HCT116 (cell line): ENCODE data around the gene TDG. TPM values are rescaled to one million over a fixed set of nuclear protein-coding genes. Genes with fewer than 3 reads are reported as not detected.

Experiments
- ATAC-seq: fragments of 200-7000 bp; cut with Tn5 transposase; 2 replicates; pipeline ENCODE4 v1.9.1; 2020; ENCODE audit warnings: mild to moderate bottlenecking, moderate library complexity
- BruUV-seq: library from RNA; stranded (reverse); fragments of 400-500 nt; replicated peaks from 2 replicates; lab custom pipeline; 2021; lab: Mats Ljungman, UMichigan
- CTCF ChIA-PET: fragments of 300-600 bp; sonication (Branson Sonifier 250); formaldehyde crosslinking; loops from one replicate; lab custom pipeline; 2021; ENCODE audit warnings: antibody characterized with exemption; lab: Charles Lee
- POLR2A ChIA-PET: fragments of 300-600, 350-600 bp; sonication (Branson Sonifier 250); formaldehyde crosslinking; loops from one replicate; lab custom pipeline; 2021; ENCODE audit warnings: antibody characterized with exemption; lab: Charles Lee
- RAD21 ChIA-PET, 2 experiments: fragments of 300-600 bp; sonication (Branson Sonifier 250); formaldehyde crosslinking; loops; one replicate each; lab custom pipeline; 2023; ENCODE audit warnings: low total read pairs in 2 of 2; ENCODE audit not compliant: uncharacterized antibody in 2 of 2, unreplicated experiment in 2 of 2, low non-redundant PET in 1 of 2; lab: Charles Lee
- DNase-seq: peaks from one replicate; pipeline ENCODE4 v3.0.0-alpha.2; 2010; ENCODE audit warnings: low read depth, low spot score
- H2AFZ ChIP-seq: fragments of 200-600 bp; shearing (Covaris generic), sonication (generic); 2 replicates; pipeline ENCODE4 v1.6.1; 2017; ENCODE audit warnings: low read depth, mixed run types, mixed read lengths, antibody characterized with exemption, low read length; ENCODE audit not compliant: poor library complexity, severe bottlenecking
- H3K27ac ChIP-seq: 2 replicates; pipeline ENCODE4 v1.5.1; 2012; ENCODE audit warnings: low read depth, low read length
- H3K27me3 ChIP-seq: fragments of 200-600 bp; sonication (generic); 2 replicates; pipeline ENCODE4 v1.6.1; 2016; ENCODE audit warnings: mixed run types, low read length, mixed read lengths; ENCODE audit not compliant: insufficient read depth
- H3K36me3 ChIP-seq, 2 experiments: fragments of 200-500 bp in 1 of 2; fragments of 200-600 bp in 1 of 2; sonication (Bioruptor generic) in 1 of 2; sonication (generic) in 1 of 2; 2 replicates each; pipeline versions ENCODE4 v1.5.1 to v1.6.1; 2014 to 2016; ENCODE audit warnings: low read length in 2 of 2, inconsistent platforms in 1 of 2, mixed read lengths in 1 of 2, mixed run types in 1 of 2; ENCODE audit not compliant: insufficient read depth in 2 of 2, control insufficient read depth in 1 of 2
- H3K4me1 ChIP-seq, 2 experiments: fragments of 200-600 bp in 1 of 2; sonication (generic) in 1 of 2; 2 replicates each; pipeline versions ENCODE4 v1.5.1 to v1.6.1; 2012 to 2017; ENCODE audit warnings: low read length in 2 of 2, inconsistent platforms in 1 of 2, mild to moderate bottlenecking in 1 of 2, mixed read lengths in 1 of 2, mixed run types in 1 of 2, moderate library complexity in 1 of 2; ENCODE audit not compliant: insufficient read depth in 2 of 2, control insufficient read depth in 1 of 2
- H3K4me2 ChIP-seq: fragments of 200-600 bp; sonication (generic); 2 replicates; pipeline ENCODE4 v1.6.1; 2017; ENCODE audit warnings: mixed run types, low read length, mixed read lengths
- H3K4me3 ChIP-seq, 2 experiments: fragments of 200-600 bp in 1 of 2; sonication (generic) in 1 of 2; replicated peaks in 1 of 2; 2 replicates each; pipeline ENCODE4 v1.5.1; 2011 to 2016; ENCODE audit warnings: low read length in 2 of 2, control low read depth in 1 of 2, low read depth in 1 of 2, mild to moderate bottlenecking in 1 of 2, mixed read lengths in 1 of 2, mixed run types in 1 of 2
- H3K79me2 ChIP-seq: fragments of 200-600 bp; sonication (generic); 2 replicates; pipeline ENCODE4 v1.6.1; 2017; ENCODE audit warnings: mild to moderate bottlenecking, mixed run types, low read length, moderate library complexity, mixed read lengths; ENCODE audit not compliant: insufficient read depth
- H3K9ac ChIP-seq: fragments of 200-600 bp; sonication (generic); 2 replicates; pipeline ENCODE4 v1.6.1; 2016; ENCODE audit warnings: low read length, mixed read lengths
- H3K9me2 ChIP-seq: fragments of 200-600 bp; sonication (generic), shearing (Covaris generic); 2 replicates; pipeline ENCODE4 v1.6.1; 2017; ENCODE audit warnings: mixed run types, mild to moderate bottlenecking, moderate library complexity; ENCODE audit not compliant: insufficient read depth
- H3K9me3 ChIP-seq, 2 experiments: fragments of 200-500 bp in 1 of 2; fragments of 200-600 bp in 1 of 2; sonication (Bioruptor generic) in 1 of 2; sonication (generic) in 1 of 2; 2 replicates each; pipeline ENCODE4 v1.6.1; 2014 to 2017; ENCODE audit warnings: low read length in 2 of 2, mixed read lengths in 2 of 2, inconsistent platforms in 1 of 2, low read depth in 1 of 2, mild to moderate bottlenecking in 1 of 2, mixed run types in 1 of 2, moderate library complexity in 1 of 2; ENCODE audit not compliant: control insufficient read depth in 1 of 2, insufficient read depth in 1 of 2
- H4K20me1 ChIP-seq: fragments of 200-600 bp; sonication (generic), shearing (Covaris generic); 2 replicates; pipeline ENCODE4 v1.6.1; 2017; ENCODE audit warnings: mixed run types, mild to moderate bottlenecking, moderate library complexity; ENCODE audit not compliant: insufficient read depth
- EGR1 ChIP-seq: IDR thresholded peaks from 2 replicates; pipeline ENCODE4 v1.6.1; 2012; ENCODE audit warnings: low read depth
- EZH2 ChIP-seq: fragments of 200-600 bp; sonication (generic); IDR thresholded peaks from 2 replicates; pipeline ENCODE4 v1.6.1; 2017; ENCODE audit warnings: antibody characterized with exemption, mixed run types
- EZH2phosphoT487 ChIP-seq: fragments of 200-600 bp; IDR thresholded peaks from 2 replicates; pipeline ENCODE4 v1.6.1; 2018; ENCODE audit warnings: antibody characterized with exemption, borderline replicate concordance
- POLR2A ChIP-seq: IDR thresholded peaks from 2 replicates; pipeline ENCODE4 v1.7.0; 2011; ENCODE audit warnings: borderline replicate concordance; ENCODE audit not compliant: insufficient read depth, insufficient read length; ENCODE audit errors: extremely low read depth
- SIN3A ChIP-seq: IDR thresholded peaks from 2 replicates; pipeline ENCODE4 v1.6.1; 2012; ENCODE audit warnings: low read depth
- SP1 ChIP-seq: IDR thresholded peaks from 2 replicates; pipeline ENCODE4 v1.6.1; 2012; ENCODE audit warnings: low read depth
- SRF ChIP-seq: IDR thresholded peaks from 2 replicates; pipeline ENCODE4 v1.6.1; 2012; ENCODE audit warnings: low read depth
- TCF7L2 ChIP-seq: IDR thresholded peaks from 2 replicates; pipeline ENCODE4 v1.7.0; 2011; ENCODE audit warnings: borderline replicate concordance, inconsistent platforms; ENCODE audit not compliant: insufficient read depth, insufficient read length; ENCODE audit errors: extremely low read depth
- YY1 ChIP-seq: IDR thresholded peaks from 2 replicates; pipeline ENCODE4 v1.6.1; 2011; ENCODE audit warnings: low read length, low read depth, moderate library complexity, mild to moderate bottlenecking; ENCODE audit not compliant: insufficient replicate concordance; ENCODE audit errors: extremely low read depth
- ZFX ChIP-seq: fragments of 450-650 bp; IDR thresholded peaks from 2 replicates; pipeline ENCODE4 v1.6.1; 2017
- intact Hi-C: fragments of 100-400 bp; cut with micrococcal nuclease; formaldehyde crosslinking; loops from 2 replicates; pipeline ENCODE4 v1.10.0; 2022
- total RNA-seq: library from RNA; stranded (reverse); gene quantifications from one replicate; pipeline ENCODE4 v1.2.1, GENCODE V29; 2021; ENCODE audit not compliant: unreplicated experiment
- TF ChIP-seq, protein P1 (sequence below): IDR thresholded peaks from 2 replicates; pipeline ENCODE4 v1.6.1; 2011; ENCODE audit warnings: mild to moderate bottlenecking, low read length, moderate library complexity; ENCODE audit not compliant: insufficient replicate concordance; ENCODE audit errors: extremely low read depth
- TF ChIP-seq, protein P2 (sequence below): IDR thresholded peaks from 2 replicates; pipeline ENCODE4 v1.6.1; 2012; ENCODE audit warnings: low read depth
- TF ChIP-seq, protein P3 (sequence below): IDR thresholded peaks from 2 replicates; pipeline ENCODE4 v1.6.1; 2012
- TF ChIP-seq, protein P4 (sequence below), 3 experiments: fragments of 200-600 bp in 1 of 3; sonication (generic) in 1 of 3; IDR thresholded peaks in 2 of 3; conservative IDR thresholded peaks in 1 of 3; 2 replicates each; pipeline ENCODE4 v1.5.1; 2012 to 2017; ENCODE audit warnings: low read depth in 2 of 3, low read length in 2 of 3, antibody characterized with exemption in 1 of 3, borderline replicate concordance in 1 of 3, control low read depth in 1 of 3, mild to moderate bottlenecking in 1 of 3, mixed read lengths in 1 of 3, mixed run types in 1 of 3, moderate library complexity in 1 of 3; ENCODE audit not compliant: insufficient read depth in 1 of 3

Gene TDG
- total RNA-seq, 1 experiment from 2014 or later: 23.9 TPM

DNA sequence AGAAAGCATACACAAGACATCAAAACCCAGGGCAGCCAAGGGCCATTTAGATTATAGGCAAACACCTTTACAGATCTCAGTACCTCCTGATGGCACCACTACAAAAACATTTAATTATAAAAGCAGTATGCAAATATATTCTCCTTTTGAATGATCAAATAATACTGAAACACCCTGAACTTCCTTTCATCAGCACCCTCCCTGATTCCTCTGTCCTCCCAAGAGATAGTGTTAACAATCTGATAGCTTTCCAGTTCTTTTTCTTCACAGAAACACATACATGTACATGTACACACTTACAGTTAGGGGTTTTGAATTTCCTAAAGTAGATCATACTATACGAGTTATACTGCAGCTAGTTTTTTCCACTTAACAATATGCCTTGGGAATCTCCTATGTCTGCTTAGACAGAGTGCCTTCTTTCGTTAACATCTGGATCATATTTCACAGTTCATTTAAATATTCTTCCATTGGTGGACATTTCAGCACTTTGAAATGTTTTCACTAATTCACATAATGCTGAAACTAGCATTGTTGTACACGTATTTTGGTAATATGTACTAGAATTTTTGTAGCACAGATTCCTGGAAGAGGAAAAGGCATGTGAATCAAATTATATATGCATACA, 35.2 kb downstream of the TDG start:
- H4K20me1 ChIP-seq: no peaks in the 10 kb centered on the region
- no TSS peak for BruUV-seq
- DNase-seq (no peak), ATAC-seq (no peak)
- peaks cover 11% of the 10 kb centered on the region; the same call in 1 of the 2 replicates for H3K27me3 ChIP-seq
- H3K9me2 ChIP-seq: no peaks in the 10 kb centered on the region
- H3K36me3 ChIP-seq: no peaks in the 10 kb centered on the region
- H2AFZ ChIP-seq: no peak overlapping the region
- H3K4me1 ChIP-seq: no peaks in the 10 kb centered on the region
- no peaks in the 10 kb centered on the region for H3K9me3 ChIP-seq
- H3K4me3 ChIP-seq: no peak overlapping the region
- no peak overlapping the region for H3K4me2 ChIP-seq
- ChIA-PET POLR2A (no interaction called here), RAD21 (interaction anchor here in 1 of 2 experiments (0.6 kb wide), 1 partner anchor 361 kb away, joined by 6 read pairs; no protein-coding TSS in a partner anchor), CTCF (no interaction called here)
- TF ChIP-seq EGR1 (no peak), ZFX (no peak), TCF7L2 (no peak), YY1 (no peak), POLR2A (no peak), SRF (no peak), SIN3A (no peak), EZH2phosphoT487 (no peak), SP1 (no peak), EZH2 (no peak)
- TF ChIP-seq, protein P1, sequence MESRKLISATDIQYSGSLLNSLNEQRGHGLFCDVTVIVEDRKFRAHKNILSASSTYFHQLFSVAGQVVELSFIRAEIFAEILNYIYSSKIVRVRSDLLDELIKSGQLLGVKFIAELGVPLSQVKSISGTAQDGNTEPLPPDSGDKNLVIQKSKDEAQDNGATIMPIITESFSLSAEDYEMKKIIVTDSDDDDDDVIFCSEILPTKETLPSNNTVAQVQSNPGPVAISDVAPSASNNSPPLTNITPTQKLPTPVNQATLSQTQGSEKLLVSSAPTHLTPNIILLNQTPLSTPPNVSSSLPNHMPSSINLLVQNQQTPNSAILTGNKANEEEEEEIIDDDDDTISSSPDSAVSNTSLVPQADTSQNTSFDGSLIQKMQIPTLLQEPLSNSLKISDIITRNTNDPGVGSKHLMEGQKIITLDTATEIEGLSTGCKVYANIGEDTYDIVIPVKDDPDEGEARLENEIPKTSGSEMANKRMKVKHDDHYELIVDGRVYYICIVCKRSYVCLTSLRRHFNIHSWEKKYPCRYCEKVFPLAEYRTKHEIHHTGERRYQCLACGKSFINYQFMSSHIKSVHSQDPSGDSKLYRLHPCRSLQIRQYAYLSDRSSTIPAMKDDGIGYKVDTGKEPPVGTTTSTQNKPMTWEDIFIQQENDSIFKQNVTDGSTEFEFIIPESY: no peak
- TF ChIP-seq, protein P2, sequence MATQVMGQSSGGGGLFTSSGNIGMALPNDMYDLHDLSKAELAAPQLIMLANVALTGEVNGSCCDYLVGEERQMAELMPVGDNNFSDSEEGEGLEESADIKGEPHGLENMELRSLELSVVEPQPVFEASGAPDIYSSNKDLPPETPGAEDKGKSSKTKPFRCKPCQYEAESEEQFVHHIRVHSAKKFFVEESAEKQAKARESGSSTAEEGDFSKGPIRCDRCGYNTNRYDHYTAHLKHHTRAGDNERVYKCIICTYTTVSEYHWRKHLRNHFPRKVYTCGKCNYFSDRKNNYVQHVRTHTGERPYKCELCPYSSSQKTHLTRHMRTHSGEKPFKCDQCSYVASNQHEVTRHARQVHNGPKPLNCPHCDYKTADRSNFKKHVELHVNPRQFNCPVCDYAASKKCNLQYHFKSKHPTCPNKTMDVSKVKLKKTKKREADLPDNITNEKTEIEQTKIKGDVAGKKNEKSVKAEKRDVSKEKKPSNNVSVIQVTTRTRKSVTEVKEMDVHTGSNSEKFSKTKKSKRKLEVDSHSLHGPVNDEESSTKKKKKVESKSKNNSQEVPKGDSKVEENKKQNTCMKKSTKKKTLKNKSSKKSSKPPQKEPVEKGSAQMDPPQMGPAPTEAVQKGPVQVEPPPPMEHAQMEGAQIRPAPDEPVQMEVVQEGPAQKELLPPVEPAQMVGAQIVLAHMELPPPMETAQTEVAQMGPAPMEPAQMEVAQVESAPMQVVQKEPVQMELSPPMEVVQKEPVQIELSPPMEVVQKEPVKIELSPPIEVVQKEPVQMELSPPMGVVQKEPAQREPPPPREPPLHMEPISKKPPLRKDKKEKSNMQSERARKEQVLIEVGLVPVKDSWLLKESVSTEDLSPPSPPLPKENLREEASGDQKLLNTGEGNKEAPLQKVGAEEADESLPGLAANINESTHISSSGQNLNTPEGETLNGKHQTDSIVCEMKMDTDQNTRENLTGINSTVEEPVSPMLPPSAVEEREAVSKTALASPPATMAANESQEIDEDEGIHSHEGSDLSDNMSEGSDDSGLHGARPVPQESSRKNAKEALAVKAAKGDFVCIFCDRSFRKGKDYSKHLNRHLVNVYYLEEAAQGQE: no peak
- TF ChIP-seq, protein P3, sequence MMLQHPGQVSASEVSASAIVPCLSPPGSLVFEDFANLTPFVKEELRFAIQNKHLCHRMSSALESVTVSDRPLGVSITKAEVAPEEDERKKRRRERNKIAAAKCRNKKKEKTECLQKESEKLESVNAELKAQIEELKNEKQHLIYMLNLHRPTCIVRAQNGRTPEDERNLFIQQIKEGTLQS: no peak
- TF ChIP-seq, protein P4, sequence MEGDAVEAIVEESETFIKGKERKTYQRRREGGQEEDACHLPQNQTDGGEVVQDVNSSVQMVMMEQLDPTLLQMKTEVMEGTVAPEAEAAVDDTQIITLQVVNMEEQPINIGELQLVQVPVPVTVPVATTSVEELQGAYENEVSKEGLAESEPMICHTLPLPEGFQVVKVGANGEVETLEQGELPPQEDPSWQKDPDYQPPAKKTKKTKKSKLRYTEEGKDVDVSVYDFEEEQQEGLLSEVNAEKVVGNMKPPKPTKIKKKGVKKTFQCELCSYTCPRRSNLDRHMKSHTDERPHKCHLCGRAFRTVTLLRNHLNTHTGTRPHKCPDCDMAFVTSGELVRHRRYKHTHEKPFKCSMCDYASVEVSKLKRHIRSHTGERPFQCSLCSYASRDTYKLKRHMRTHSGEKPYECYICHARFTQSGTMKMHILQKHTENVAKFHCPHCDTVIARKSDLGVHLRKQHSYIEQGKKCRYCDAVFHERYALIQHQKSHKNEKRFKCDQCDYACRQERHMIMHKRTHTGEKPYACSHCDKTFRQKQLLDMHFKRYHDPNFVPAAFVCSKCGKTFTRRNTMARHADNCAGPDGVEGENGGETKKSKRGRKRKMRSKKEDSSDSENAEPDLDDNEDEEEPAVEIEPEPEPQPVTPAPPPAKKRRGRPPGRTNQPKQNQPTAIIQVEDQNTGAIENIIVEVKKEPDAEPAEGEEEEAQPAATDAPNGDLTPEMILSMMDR (IDR thresholded peaks at IDR 0.05 in 2 of 3, conservative IDR thresholded peaks at IDR 0.05 in 1 of 3; ENCODE audit: borderline replicate concordance in 1 of 3, insufficient read depth in 1 of 3, low read depth in 2 of 3, low read length in 2 of 3): no peak
- no peak overlapping the region for H3K9ac ChIP-seq
- intact Hi-C loops: no loop called here
- H3K79me2 ChIP-seq: no peaks in the 10 kb centered on the region
- no peak overlapping the region for H3K27ac ChIP-seq
